B cell (primary cell): Measurements from ENCODE around the gene RUFY3.

Experiments
- CTCF ChIP-seq: fragments of 200-600 bp; IDR thresholded peaks from one replicate; pipeline ENCODE4 v1.8.0; 2022; ENCODE audit warnings: antibody characterized with exemption, mild to moderate bottlenecking
- EZH2 ChIP-seq: IDR thresholded peaks from 2 replicates; pipeline ENCODE4 v1.6.1; 2012; ENCODE audit warnings: borderline replicate concordance, low read depth, mild to moderate bottlenecking, moderate library complexity, low read length; ENCODE audit not compliant: insufficient read depth, poor library complexity, severe bottlenecking

GRCh38 chr4:70725633-70726032 lies 3.9 kb downstream of the RUFY3 start:
- TF ChIP-seq CTCF (no peak), EZH2 (no peak)
